HG03060 (cell line): Measurements from ENCODE around the gene MIEN1.
"Not testable (repeated sequence)": the region's sequence is repeated elsewhere in the genome, so short reads cannot be mapped to it uniquely, and the experiment has no call there.

Source experiments
- ATAC-seq: cut with Tn5 transposase; IDR thresholded peaks from one replicate; pipeline ENCODE4 v1.9.1; 2021; ENCODE audit warnings: low read depth, moderate number of reproducible peaks; ENCODE audit not compliant: unreplicated experiment

MIEN1 gene

DNA sequence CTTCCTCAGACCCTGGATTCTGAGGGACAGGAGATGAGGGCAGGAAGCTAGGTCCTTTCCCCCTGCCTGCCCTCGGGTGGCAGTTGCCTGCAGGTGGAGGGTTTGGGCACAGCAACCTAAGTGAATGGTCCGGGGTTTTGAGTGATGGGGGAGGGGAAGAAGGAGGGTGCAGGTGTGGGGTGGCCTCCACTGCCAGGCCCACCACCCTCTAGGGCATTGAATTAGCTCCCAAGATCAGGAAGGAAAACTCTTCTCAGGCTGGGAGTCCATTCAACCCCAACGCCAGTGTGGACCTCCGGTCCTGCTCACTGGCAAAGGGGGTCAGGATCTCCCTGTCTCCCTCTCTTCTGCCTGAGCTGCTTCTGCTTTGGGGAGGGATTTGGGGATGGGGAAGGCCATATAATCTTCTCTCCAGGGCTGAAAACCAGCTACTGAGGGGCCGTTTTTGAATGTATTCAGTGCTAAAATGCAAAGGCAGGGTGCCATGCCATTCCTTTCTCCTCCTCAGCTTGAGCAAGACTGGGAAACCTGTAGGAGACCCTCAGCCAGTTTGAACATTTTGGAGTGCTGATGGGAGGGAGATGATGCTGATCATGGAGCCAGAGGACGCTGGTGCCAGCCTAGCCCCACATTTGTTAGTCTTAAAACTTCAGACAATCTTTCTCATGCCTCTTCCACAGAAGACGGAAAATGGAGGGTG lies 26.2 kb upstream of the MIEN1 start:
- ATAC-seq = no peak

DNA sequence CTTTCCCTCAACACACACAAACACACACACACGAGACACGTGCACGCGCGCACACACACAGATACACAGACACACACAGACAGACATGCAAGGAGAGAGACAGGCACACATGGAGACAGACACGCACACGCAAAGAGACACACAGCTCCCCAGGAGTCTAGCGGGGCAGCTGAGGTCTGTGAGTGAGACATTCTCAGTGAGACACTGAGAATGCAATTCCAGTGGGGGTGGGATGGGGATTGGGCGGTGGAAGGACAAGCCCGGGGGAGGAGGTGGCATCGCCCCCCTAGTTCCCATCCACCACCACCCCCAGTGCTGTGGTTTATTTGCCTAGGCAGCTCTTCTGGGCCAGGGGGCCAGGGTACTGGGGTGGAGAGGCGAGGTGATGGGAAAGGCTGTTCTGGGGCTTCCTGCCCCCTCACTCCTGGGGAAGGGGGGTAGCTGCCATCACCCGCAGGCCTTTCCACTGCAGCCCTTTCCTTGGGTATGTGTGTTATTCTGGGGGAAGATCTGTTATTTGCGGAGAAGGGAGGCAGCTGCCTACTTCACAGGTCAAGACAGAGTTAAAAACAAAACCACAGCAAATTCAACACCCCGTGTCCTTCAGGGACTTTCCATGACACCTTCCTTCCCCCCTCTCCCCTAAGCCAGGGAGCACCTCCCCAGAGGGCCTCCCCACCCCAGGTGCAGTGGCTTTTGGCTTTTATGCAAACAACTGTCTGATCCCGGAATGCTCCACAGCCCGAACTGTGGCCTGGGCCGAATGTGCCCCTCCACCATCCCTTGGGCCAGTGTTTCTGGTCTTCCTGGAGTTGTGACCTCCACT lies 25.4 kb upstream of the MIEN1 start:
- no peak for ATAC-seq

DNA sequence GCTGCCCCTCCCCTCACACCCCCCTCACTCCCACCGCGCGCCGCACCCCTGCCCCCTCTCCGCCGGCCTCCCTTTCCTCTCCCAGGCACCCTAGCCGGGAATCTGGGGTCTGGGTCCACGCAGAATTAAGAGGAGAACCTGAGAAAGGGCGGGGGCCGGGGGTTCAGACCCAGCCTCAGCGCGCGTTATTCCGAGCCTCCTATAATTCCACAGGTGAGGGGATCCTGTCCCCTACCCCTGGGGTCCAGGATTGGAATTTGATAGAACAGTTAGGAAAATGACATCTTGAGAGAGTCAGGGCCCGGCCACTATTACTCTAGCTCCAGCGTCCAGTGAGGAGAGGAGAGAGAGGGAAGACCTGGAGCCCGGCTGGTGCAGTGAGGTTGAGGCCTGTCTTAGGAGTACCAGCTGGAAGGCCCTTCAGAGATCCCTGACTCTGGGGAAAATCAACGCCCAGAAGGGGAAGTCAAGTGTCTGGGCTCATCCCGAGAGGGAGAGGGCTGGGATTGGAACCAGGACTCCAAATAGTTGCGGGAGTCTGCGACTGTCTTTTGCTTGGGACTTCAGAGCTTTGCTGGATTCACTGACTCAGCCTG lies 24.7 kb upstream of the MIEN1 start:
- no peak for ATAC-seq

DNA sequence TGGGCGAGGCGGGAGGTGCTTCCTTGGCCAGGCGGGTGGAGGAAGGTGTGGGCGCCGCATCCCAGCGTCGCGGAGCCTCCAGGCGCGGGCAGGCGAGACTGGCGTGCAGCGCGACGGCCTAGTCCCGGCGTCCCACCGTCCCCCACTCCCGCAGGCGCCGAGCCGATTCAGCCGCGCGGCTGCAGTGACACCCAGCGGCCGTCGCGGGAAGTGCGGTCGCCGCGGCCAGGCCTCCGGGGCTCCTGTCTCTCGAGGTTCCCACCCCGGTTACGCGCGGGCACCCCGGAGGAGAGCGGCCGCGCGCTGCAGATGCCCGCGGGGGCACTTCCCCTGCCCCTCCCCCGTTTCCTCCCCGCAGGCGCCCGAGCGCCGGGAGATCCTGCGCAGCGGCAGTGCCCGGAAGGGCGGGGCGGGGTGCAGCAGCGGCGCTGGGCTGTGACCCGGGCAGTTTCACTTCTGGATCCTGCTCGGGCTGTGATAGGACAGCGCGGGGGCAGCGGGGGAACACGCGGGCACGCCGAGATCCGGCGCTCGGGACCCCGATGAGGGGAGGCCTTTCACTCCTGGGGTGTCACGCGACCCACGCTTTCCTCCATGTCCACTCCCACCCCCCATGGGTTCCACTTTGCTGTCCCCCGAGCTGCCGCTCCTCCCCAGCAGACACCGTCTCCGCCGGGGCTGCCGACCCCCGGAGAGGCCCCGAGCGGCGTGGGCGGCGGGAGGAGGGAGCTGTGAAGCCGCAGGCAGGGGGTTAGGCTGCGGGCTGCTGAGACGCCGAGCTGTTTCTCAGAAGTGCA lies 24.0 kb upstream of the MIEN1 start:
- ATAC-seq = peak; percentile 44

DNA sequence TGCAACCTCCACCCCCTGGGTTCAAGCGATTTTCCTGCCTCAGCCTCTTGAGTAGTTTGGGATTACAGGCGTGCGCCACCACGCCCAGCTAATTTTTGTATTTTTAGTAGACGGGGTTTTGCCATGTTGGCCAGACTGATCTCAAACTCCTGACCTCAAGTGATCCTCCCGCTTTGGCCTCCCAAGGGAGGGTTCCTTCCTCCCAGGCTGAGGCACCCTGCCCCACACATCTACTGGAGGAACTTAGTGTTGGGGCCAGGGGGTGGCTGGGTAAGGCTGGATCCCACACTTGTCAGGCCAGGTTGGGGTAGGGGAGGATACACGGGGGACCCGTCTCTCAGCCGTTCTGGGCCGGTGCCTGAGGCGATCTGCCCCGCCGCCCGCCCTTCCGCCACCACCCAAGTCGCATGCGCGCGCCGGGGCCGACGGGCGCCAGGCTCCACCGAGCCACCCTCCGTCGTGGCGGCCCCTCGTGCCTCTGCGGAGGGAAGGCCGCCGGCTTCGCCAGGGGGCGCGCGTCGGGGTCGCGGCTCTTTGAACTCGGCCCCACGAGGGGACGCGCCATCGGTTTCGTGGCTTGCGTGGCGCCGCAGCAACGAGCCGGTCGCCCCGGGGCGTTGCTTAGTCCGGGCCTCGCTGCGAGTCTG lies 23.3 kb upstream of the MIEN1 start:
- peak; percentile 9 for ATAC-seq

DNA sequence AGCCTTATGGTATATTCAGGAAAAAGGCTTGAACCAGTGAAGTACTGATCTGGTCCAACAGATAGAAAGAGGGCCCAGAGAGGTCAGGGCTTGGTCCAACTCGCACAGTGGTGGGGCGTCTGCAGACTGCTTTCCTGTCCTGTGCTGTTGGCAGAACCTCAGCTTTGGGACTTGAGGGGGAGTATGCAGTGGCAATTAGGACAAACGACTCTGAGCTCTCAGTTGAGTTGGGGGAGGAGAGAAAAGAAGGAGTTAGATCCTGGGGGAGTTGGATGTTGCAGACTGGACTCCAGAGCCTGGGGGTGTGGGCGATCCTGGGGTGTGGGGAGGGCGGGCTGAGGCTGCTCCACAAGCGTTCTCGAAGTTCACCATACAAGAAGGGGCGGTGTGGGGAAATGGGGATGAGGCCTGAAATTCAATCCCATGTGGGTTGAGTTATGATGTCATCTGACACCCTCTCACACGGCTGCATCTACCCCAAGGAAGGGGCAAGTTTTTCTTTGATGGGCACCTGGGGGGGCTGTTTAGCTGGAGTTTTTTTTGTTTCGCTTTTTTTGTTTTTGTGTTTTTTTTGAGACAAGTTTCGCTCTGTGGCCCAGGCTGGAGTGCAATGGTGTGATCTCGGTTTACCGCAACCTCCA lies 22.0 kb upstream of the MIEN1 start:
- no peak for ATAC-seq

DNA sequence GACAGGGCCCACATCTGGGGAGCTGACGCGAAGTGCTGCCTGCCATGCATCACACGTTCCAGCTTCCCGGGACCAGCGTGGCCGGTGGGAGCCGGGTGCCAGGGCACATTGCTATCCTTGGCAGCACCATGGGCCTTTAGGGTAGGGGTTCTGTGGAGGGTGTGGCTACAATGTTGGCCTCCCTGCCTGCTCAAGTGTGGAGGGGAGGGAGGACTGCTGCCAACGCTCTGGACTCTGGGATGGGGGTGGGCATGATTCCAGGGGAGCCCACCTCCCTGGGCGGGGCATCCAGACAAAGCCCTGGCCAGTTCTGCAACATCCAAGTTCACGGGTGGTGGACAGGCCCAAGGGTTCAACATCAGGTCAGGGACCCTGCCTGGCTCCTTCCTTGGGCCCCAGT lies 21.3 kb upstream of the MIEN1 start:
- no peak for ATAC-seq

DNA sequence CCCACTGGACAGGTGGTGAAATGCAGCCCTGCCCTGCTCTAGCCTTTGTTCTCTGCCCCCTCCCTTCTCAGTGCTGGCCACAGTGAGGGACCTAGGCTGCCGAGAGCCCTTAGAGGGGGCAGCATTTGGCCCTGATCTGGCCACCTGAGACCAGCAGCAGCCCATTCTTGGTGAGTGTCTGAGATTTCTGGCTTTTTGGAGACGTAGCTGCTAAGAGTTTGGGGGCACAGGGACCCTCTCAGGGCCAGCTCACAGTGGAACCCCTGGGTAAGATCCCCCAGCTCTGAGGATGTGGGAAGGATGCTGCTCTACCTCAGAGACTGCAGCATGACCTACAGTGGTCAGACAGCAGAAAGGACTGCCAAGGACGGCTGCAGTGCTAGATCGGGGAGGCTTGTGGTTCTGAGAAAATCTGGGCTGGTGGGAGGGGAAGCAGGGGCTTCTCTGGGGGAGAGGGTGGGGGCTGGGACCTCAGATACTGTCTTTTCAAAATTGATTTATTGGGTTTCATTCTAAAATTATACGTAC lies 20.7 kb upstream of the MIEN1 start:
- ATAC-seq = no peak

DNA sequence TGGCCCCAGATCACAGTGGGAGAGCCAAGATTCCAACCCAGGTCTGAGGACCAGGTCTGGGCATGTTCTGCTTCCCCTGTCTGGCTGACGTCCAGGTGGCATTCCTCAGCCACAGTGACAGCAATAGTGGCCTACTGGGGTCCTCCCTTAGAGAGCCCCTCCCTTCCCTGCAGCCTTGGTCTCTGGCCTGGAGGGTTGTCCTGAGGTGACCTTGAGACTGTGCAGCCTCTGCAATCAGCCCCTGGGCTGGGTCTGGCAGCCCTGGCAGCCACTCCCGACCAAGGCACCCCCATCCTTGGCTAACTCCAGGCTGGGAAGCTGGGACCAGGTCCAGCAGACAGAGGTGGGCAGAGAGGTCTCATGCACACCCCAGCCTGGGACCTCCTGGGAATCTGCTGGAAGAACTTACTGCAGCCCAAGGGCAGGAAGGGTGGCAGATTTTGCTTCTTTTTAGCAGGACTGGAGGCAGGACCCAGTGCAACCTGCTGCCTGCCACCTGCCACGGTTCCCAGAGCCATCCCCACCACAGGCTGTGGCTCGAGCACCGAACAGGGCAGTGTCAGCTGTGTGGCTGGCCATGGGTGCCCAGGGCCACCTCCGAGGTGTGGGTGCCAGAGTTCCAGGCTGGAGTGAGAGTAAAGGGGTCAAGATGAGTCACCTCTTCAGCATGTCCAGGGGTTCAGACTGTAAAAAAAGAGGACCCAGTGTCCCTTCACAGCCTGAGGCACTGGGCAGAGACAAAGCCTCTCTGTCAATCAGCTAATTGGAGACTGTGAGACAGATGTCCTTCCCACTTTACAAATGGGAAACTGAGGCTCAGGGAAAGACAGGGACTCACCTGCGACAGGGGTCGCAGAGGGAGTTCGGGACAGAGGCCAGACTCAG lies 20.0 kb upstream of the MIEN1 start:
- ATAC-seq = no peak

DNA sequence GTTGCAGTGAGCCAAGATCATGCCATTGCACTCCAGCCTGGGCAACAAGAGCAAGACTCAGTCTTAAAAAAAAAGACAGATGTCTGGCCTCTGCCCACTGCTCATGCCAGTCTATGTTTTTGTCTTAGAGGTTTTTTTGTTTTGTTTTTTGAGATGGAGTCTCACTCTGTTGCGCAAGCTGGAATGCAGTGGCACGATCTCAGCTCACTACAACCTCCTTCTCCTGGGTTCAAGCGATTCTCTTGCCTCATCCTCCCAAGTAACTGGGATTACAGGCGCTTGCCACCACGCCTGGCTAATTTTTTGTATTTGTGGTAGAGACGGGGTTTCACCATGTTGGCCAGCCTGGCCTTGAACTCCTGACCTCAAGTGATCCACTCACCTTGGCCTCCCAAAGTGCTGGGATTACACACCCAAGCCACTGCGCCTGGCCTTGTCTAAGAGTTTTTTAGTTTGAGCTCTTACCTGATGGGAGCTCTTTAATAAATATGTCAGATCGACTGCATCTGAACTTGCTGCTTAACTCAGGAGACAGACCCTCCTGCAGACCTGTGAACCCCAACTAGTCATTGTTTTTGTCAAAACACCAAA lies 18.2 kb upstream of the MIEN1 start:
- ATAC-seq = not testable (repeated sequence)

DNA sequence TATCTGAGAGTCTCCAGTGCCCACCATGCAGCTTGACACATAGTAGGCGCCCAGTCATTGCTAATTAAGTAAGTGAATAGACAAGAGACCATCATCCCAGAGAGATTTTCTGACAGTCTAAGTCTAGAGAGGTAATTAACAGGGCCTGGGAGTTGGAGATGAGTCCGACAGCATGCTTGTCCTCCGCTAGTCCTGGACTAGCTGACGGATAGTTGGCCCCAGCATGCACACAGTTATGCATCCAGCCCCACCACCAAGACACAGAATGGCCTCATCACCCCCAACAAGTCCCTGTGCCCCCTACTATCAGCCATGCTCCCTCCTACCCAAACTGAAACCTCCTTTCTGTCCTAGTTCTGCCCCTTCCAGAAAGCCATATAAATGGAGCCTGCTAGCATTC lies 17.4 kb upstream of the MIEN1 start:
- ATAC-seq = no peak

DNA sequence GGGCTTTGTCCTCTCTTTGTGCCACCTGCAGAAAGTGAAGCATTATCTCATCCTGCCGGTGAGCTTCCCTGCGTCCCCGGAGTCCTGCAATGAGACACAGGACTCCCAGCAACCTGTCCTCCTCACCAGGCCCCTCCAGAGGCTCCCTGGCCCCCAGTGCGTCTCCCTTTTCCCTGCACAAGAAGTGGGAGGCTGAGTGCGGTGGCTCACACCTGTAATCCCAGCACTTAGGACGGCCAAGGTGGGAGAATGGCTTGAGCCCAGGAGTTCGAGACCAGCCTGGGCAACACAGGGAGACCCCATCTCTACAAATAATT lies 15.8 kb upstream of the MIEN1 start:
- no peak for ATAC-seq

DNA sequence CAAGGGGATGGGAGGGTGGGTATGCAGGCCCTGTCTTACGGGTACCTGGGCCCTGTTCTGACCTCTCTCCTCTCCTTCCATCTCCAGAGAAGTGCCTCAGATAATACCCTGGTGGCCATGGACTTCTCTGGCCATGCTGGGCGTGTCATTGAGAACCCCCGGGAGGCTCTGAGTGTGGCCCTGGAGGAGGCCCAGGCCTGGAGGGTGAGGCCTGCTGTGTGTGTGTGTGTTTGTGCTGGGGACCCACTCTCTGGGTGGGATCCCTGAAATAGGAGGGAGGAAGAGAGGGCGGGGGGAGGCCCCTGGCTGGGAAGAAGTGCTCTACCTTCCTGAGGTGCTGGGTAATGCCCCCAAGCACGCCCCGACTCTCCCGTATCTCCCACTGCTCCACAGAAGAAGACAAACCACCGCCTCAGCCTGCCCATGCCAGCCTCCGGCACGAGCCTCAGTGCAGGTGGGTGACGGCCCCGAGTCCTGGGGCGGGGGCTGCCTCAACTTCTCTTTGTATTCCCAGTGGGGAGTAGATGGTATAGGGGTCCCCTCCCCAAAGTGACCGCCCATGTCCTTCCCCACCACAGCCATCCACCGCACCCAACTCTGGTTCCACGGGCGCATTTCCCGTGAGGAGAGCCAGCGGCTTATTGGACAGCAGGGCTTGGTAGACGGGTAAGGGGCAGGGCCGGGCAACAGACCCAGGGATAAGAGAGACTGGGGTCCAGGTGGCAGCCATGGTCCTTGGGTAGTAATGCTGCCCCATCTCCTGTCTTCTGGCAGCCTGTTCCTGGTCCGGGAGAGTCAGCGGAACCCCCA lies 15.2 kb upstream of the MIEN1 start:
- ATAC-seq = no peak

DNA sequence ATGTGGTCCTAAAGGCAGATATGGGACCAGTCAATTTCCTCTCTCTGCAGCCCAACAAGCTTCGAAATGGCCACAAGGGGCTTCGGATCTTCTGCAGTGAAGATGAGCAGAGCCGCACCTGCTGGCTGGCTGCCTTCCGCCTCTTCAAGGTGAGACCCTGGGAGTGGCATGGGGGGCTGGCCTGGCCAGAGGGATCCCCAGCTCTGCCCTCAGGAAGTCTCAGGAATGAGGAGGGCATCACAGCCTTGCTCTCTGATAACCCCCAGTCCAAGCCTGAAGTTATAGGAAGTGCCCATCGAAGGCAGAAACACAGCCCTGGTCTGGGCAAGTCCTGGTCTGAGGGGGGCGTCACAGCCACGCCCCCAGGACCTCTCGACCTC lies 14.5 kb upstream of the MIEN1 start:
- ATAC-seq = no peak

DNA sequence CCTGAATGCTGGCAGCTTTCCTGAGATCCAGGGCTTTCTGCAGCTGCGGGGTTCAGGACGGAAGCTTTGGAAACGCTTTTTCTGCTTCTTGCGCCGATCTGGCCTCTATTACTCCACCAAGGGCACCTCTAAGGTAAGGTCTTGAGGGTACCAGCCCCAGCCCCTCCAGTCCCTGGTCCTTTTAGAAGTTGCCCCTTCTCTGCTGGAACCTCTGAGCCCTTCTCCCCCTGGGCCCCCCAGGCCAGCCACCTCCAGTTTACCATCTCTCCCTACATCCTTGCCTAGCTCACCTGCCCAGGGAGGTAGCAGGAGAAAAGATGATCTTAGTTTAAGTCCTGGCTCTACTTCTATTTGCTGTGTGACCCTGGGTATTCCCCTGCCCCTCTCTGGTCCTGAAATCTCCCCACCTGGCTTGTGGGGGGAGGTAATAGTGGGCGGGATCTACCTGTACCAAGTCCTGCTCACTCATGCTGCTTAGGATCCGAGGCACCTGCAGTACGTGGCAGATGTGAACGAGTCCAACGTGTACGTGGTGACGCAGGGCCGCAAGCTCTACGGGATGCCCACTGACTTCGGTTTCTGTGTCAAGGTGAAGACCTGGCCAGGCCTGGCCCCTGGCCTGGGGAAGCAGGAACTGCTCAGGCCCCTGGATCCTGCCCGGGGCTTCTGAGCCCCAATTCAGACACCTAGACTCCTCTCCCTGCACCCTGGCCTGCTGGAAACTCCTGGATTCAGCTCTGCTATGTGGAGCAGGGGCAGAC lies 13.9 kb upstream of the MIEN1 start:
- ATAC-seq = no peak

DNA sequence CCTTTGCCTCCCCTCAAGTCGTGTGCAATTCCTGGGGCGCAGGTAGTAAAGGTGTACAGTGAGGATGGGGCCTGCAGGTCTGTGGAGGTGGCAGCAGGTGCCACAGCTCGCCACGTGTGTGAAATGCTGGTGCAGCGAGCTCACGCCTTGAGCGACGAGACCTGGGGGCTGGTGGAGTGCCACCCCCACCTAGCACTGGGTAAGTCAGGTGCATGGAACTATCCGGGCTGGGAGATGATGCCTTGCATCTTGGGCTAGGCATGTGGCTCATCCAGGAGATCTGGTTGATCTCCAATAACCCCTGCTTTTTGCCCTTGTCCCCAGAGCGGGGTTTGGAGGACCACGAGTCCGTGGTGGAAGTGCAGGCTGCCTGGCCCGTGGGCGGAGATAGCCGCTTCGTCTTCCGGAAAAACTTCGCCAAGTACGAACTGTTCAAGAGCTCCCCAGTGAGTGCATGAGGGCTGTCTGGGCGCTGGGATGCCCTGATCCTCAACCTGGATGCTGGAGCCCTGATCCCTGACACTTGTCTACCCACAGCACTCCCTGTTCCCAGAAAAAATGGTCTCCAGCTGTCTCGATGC lies 12.6 kb upstream of the MIEN1 start:
- ATAC-seq = no peak
